Neural cell (in vitro differentiated cells): ENCODE data around the gene WNT3A. TPM values are rescaled to one million over a fixed set of nuclear protein-coding genes. Genes with fewer than 3 reads are reported as not detected.
"Not testable (repeated sequence)": the region's sequence is repeated elsewhere in the genome, so short reads cannot be mapped to it uniquely, and the experiment has no call there.

Experiments
- H2AFZ ChIP-seq: fragments of 200-600, 300-800 bp; sonication (generic), shearing (Covaris generic); 2 replicates; pipeline ENCODE4 v1.6.0; 2014; ENCODE audit warnings: low read depth, mild to moderate bottlenecking, antibody characterized with exemption, low read length, moderate library complexity
- H3F3A ChIP-seq: fragments of 200-600 bp; shearing (Covaris generic); 2 replicates; pipeline ENCODE4 v1.6.1; 2016; ENCODE audit warnings: mild to moderate bottlenecking, moderate library complexity, mixed read lengths, antibody characterized with exemption, low read length; ENCODE audit not compliant: insufficient read depth, poor library complexity, severe bottlenecking
- H3K27ac ChIP-seq: fragments of 200-600, 300-800 bp; sonication (generic), shearing (Covaris generic); 2 replicates; pipeline ENCODE4 v1.5.1; 2014; ENCODE audit warnings: mild to moderate bottlenecking, low read length, moderate library complexity
- H3K27me3 ChIP-seq: fragments of 300-800, 200-600 bp; sonication (generic), shearing (Covaris generic); 2 replicates; pipeline ENCODE4 v1.6.0; 2014; ENCODE audit warnings: mild to moderate bottlenecking, low read depth, low read length, moderate library complexity; ENCODE audit not compliant: insufficient read depth
- H3K36me3 ChIP-seq: fragments of 300-800, 200-600 bp; sonication (generic), shearing (Covaris generic); 2 replicates; pipeline ENCODE4 v1.5.1; 2014; ENCODE audit warnings: mild to moderate bottlenecking, antibody characterized with exemption, low read length, moderate library complexity; ENCODE audit not compliant: insufficient read depth
- H3K4me2 ChIP-seq: fragments of 300-800, 200-600 bp; sonication (generic), shearing (Covaris generic); 2 replicates; pipeline ENCODE4 v1.6.0; 2014; ENCODE audit warnings: mild to moderate bottlenecking, low read length
- H3K4me3 ChIP-seq: fragments of 300-800, 200-600 bp; sonication (generic), shearing (Covaris generic); 2 replicates; pipeline ENCODE4 v1.5.1; 2014; ENCODE audit warnings: mild to moderate bottlenecking, low read length, moderate library complexity
- H3K79me2 ChIP-seq: fragments of 200-600 bp; shearing (Covaris generic); replicated peaks from 2 replicates; pipeline ENCODE4 v1.6.0; 2014; ENCODE audit warnings: mild to moderate bottlenecking, low read length, moderate library complexity; ENCODE audit not compliant: insufficient read depth
- H3K9ac ChIP-seq: fragments of 300-800, 200-600 bp; sonication (generic), shearing (Covaris generic); 2 replicates; pipeline ENCODE4 v1.6.1; 2016; ENCODE audit warnings: mild to moderate bottlenecking, low read length, mixed read lengths
- H3K9me2 ChIP-seq: fragments of 200-600 bp; shearing (Covaris generic); 2 replicates; pipeline ENCODE4 v1.6.1; 2016; ENCODE audit warnings: mild to moderate bottlenecking, low read length, mixed read lengths; ENCODE audit not compliant: insufficient read depth
- H3K9me3 ChIP-seq: fragments of 200-600, 300-800 bp; sonication (generic), shearing (Covaris generic); 2 replicates; pipeline ENCODE4 v1.6.1; 2016; ENCODE audit warnings: mild to moderate bottlenecking, mixed run types, low read length, moderate library complexity, mixed read lengths
- H4K20me1 ChIP-seq: fragments of 200-600 bp; shearing (Covaris generic); 2 replicates; pipeline ENCODE4 v1.6.1; 2016; ENCODE audit warnings: mild to moderate bottlenecking, mixed run types; ENCODE audit not compliant: insufficient read depth
- polyA plus RNA-seq: library from polyadenylated mRNA; depleted of rRNA; stranded (reverse); fragments of >200 nt; gene quantifications from 2 replicates; pipeline ENCODE4 v1.2.3, GENCODE V29; 2014

Gene WNT3A
- polyA plus RNA-seq, 1 donor from 2014 or later = 0.14 TPM

DNA sequence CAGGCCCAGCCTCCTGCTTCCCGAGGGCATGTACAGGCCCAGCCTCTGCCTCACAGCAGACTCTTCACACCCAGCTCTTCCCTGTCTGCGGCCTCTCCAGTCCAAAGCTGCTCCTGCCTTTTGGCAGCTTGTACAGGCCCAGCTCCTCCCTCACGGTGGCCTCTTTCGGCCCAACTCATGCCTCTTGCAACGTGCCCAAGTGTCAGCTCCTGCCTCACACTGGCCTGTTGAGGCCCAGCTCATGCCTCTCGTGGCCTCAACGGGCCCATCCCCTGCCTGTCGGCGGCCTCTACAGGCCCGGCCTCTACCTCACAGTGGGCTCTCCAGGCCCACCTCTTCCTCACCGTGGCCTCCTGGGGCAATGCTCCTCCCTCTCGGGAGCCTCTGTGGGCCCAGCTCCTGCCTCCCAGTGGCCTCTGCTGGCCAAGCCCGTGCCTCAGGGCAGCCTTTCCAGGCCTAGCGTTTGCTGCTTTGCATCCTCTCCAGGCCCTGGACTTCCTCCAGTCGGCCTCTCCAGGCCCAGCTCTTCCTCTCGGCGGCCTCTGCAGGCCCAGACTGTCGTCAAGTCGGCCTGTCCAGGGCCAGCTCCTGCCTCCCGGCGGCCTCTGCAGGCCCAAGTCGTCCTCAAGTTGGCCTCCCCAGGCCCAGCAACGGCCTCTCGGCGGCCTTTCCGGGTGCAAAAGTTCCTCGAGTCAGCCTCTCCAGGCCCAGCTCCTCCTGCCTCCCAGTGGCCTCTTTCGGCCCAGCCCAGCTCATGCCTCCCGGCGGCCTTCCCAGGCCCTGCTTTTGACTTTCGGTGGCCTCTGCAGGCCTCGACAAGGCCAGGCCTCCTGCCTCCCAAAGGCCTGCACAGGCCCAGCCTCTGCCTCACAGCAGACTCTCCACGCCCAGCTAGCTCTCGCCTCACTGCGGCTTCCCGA lies 36.5 kb upstream of the WNT3A start:
- H3K27me3 ChIP-seq, H3F3A ChIP-seq: not testable (repeated sequence)

DNA sequence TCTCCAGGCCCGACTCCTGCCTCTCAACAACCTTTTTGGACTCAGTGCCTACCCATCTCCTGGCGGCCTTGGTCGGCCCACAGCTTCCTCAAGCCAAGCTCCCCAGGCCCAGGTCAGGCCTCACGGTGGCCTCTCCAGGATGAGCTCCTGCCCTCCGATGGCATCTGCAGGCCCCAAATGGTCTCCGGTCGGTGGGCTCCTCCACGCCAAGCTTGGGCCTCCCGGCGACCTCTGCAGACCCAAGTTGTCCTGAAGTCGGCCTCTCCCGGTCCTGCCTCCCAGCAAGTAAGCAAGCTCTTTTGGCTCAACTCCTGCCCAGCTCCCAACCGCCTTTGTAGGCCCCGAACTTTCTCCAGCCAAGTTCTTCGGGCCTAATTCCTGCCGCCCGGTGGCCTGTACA lies 35.6 kb upstream of the WNT3A start:
- H3F3A ChIP-seq, H3K4me3 ChIP-seq, H3K9me3 ChIP-seq, H3K79me2 ChIP-seq, H4K20me1 ChIP-seq, H2AFZ ChIP-seq, H3K27me3 ChIP-seq, H3K36me3 ChIP-seq, H3K9ac ChIP-seq, H3K27ac ChIP-seq, H3K9me2 ChIP-seq, H3K4me2 ChIP-seq: not testable (repeated sequence)

More for the DNA sequence above, 36.5 kb upstream of the WNT3A start:
- not testable (repeated sequence) for H3K9me3 ChIP-seq, H2AFZ ChIP-seq, H3K9ac ChIP-seq, H3K36me3 ChIP-seq, H3K4me3 ChIP-seq, H3K79me2 ChIP-seq, H4K20me1 ChIP-seq, H3K27ac ChIP-seq, H3K4me2 ChIP-seq, H3K9me2 ChIP-seq

DNA sequence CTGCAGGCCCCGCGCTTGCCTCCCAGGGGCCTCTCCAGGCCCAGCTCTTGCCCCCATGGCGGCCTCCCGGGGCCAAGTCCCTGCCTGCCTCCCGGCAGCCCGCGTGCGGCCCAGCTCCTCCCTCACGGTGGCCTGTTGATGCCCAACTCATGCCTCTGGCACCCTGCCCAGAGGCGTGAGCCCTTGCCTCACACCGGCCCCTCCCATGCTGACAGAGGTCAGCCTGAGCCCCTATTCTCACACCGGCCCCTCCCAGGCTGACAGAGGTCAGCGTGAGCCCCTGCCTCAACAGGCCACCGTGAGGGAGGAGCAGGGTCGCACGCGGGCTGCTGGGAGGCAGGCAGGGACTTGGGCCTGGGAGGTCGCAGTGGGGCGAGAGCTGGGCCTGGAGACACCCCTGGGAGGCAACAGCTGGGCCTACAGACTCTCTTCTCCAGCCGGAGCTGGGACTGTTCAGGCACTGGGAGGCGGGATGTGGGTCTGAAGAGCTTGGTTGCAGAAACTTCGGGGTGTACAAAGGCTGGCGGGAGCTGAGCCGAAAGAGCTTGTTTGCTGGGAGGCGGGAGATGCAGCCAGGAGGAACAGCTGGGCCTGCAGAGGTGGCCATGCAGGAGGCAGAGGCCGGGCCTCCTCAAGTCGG lies 35.0 kb upstream of the WNT3A start:
- H2AFZ ChIP-seq, H3K4me3 ChIP-seq, H3F3A ChIP-seq, H3K27ac ChIP-seq, H3K79me2 ChIP-seq, H3K36me3 ChIP-seq, H3K9me2 ChIP-seq, H3K4me2 ChIP-seq, H3K9ac ChIP-seq, H4K20me1 ChIP-seq, H3K9me3 ChIP-seq, H3K27me3 ChIP-seq: not testable (repeated sequence)

DNA sequence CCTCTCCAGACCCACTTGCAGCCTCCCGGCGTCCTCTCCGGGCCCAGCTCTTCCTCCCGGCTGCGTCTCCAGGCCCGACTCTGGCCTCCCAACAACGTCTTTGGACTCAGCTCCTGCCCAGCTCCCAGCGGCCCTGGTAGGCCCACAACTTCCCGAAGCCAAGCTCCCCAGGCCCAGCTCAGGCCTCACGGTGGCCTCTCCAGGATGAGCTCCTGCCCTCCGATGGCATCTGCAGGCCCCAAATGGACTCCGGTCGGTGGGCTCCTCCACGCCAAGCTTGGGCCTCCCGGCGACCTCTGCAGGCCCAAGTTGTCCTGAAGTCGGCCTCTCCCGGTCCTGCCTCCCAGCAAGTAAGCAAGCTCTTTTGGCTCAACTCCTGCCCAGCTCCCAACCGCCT lies 34.5 kb upstream of the WNT3A start:
- not testable (repeated sequence) for H3K9me2 ChIP-seq, H3K9me3 ChIP-seq, H3K27me3 ChIP-seq

DNA sequence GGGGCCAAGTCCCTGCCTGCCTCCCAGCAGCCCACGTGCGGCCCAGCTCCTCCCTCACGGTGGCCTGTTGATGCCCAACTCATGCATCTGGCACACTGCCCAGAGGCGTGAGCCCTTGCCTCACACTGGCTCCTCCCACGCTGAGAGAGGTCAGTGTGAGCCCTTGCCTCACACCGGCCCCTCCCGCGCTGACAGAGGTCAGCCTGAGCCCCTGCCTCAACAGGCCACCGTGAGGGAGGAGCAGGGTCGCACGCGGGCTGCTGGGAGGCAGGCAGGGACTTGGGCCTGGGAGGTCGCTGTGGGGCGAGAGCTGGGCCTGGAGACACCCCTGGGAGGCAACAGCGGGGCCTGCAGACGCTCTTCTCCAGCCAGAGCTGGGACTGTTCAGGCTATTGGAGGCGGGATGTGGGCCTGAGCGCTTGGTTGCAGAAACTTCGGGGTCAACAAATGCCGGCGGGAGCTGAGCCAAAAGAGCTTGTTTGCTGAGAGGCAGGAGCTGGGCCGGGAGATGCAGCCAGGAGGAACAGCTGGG lies 33.9 kb upstream of the WNT3A start:
- not testable (repeated sequence) for H3K27ac ChIP-seq, H2AFZ ChIP-seq, H3K9me3 ChIP-seq, H3K9me2 ChIP-seq, H3K36me3 ChIP-seq, H3F3A ChIP-seq, H3K79me2 ChIP-seq, H3K27me3 ChIP-seq, H3K9ac ChIP-seq, H3K4me2 ChIP-seq, H4K20me1 ChIP-seq, H3K4me3 ChIP-seq

More for the DNA sequence above, 34.5 kb upstream of the WNT3A start:
- H3K79me2 ChIP-seq, H4K20me1 ChIP-seq, H3K4me2 ChIP-seq, H3K27ac ChIP-seq, H3K36me3 ChIP-seq, H3K4me3 ChIP-seq, H3F3A ChIP-seq, H3K9ac ChIP-seq, H2AFZ ChIP-seq: not testable (repeated sequence)

DNA sequence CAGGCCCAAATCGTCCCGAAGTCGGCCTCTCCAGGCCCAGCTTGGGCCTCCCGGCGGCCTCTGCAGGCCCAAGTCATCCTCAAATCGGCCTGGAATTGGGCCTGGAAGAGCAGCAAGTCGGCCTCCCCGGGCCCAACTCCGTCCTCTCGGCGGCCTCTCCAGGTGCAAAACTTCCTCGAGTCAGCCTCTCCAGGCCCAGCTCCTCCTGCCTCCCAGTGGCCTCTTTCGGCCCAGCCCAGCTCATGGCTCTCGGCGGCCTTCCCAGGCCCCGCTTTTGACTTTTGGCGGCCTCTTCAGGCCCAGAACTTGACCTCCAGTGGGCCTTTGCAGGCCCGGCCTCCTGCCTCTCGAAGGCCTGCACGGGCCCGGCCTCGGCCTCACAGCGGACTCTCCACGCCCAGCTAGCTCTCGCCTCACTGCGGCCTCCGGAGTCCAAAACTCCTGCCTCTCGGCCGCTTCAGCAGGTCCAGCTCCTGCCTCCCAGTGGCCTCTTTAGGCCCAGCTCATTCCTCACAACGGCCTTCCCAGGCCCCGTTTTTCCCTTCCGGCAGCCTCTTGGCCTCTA lies 33.0 kb upstream of the WNT3A start:
- not testable (repeated sequence) for H3K79me2 ChIP-seq, H4K20me1 ChIP-seq, H3K27ac ChIP-seq, H3K9ac ChIP-seq, H2AFZ ChIP-seq, H3K36me3 ChIP-seq, H3F3A ChIP-seq, H3K4me3 ChIP-seq, H3K4me2 ChIP-seq, H3K27me3 ChIP-seq, H3K9me2 ChIP-seq, H3K9me3 ChIP-seq

DNA sequence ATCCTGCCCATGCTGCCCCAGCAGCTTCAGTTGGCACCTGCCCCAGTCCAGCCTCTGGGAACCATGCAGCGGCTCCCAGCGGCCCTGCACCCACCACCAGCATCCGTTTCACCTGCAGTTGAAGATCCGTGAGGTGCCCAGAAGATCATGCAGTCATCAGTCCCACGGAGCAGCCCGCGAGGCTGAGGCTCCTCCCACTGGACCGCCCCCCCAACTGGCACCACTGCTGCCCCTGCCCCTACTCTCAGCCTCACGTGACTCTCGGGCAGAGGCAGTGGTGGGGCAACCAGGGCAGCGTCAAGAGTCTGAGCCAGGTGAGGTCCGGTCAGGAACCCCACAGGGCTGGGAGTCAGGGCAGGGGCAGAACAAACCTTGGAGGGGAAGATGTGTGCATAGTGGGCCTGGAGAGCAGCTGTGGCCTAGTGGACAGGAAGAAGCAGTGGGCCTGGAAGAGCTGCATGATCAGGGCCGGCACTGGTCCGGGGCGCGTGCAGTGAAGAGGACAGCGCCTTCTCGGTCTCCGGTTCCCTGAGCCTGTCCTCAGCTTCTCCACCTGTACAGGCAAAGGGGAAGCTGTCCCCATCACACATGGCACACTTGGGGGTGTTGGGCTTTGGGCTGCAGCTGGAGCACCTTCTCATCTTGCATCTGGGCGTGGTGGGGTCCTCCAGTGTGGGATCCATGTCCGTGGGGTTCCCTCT lies 31.1 kb upstream of the WNT3A start:
- not testable (repeated sequence) for H3F3A ChIP-seq, H3K9me2 ChIP-seq, H3K27me3 ChIP-seq

More for the DNA sequence above, 31.1 kb upstream of the WNT3A start:
- H3K27ac ChIP-seq, H2AFZ ChIP-seq, H3K79me2 ChIP-seq, H3K9ac ChIP-seq, H3K4me2 ChIP-seq, H3K36me3 ChIP-seq, H3K9me3 ChIP-seq, H3K4me3 ChIP-seq, H4K20me1 ChIP-seq: not testable (repeated sequence)
